NCI-H2171 (cell line): ENCODE data around the gene NRDE2.

ENCODE experiments used
- DNase-seq: peaks from one replicate; lab custom pipeline; 2025; lab: John Stamatoyannopoulos, UW

The NRDE2 gene, protein sequence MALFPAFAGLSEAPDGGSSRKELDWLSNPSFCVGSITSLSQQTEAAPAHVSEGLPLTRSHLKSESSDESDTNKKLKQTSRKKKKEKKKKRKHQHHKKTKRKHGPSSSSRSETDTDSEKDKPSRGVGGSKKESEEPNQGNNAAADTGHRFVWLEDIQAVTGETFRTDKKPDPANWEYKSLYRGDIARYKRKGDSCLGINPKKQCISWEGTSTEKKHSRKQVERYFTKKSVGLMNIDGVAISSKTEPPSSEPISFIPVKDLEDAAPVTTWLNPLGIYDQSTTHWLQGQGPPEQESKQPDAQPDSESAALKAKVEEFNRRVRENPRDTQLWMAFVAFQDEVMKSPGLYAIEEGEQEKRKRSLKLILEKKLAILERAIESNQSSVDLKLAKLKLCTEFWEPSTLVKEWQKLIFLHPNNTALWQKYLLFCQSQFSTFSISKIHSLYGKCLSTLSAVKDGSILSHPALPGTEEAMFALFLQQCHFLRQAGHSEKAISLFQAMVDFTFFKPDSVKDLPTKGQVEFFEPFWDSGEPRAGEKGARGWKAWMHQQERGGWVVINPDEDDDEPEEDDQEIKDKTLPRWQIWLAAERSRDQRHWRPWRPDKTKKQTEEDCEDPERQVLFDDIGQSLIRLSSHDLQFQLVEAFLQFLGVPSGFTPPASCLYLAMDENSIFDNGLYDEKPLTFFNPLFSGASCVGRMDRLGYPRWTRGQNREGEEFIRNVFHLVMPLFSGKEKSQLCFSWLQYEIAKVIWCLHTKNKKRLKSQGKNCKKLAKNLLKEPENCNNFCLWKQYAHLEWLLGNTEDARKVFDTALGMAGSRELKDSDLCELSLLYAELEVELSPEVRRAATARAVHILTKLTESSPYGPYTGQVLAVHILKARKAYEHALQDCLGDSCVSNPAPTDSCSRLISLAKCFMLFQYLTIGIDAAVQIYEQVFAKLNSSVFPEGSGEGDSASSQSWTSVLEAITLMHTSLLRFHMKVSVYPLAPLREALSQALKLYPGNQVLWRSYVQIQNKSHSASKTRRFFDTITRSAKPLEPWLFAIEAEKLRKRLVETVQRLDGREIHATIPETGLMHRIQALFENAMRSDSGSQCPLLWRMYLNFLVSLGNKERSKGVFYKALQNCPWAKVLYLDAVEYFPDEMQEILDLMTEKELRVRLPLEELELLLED

DNA sequence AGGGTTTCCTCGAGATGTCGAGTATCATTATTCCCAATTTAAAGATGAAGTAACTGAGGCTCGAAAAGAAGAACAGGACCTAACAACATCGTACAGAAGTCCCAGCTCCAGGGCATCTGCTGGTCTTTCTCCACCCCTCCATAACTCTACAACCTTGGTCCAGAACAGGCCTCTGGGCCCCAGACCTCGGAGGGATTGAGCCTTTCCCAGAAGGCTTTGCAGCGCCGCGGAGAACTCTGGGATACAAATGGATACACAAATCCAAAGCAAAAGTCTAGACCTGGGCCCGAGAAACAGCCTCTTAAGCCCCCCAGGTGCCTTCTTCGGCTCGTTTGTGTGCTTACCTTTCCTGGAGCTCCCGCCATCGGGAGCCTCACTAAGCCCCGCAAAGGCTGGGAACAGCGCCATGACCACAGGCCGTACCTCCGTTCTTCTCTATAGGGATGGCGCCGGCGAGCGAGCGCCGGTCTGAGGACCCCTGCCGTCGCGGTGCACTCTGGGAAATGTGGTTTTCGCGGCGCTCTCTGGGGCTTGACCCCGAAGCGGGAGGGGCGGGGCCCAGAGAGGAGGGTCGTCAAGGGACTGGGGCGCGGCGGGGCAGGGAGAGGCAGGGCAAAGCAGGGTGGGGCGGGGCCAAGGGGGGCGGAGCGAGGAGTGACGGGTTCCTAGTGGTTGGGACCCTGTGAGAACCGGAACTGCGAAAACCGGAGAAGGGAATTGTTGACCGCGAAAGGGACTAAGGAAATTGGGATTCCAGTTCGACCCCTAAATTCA is at the start of gene NRDE2:
Gene NRDE2, minus strand, starts transcription at position 445 of the 774 bp plus-strand sequence. Its CDS starts 37 bp downstream, at position 408.
- DNase-seq, result peak; percentile 99

DNA sequence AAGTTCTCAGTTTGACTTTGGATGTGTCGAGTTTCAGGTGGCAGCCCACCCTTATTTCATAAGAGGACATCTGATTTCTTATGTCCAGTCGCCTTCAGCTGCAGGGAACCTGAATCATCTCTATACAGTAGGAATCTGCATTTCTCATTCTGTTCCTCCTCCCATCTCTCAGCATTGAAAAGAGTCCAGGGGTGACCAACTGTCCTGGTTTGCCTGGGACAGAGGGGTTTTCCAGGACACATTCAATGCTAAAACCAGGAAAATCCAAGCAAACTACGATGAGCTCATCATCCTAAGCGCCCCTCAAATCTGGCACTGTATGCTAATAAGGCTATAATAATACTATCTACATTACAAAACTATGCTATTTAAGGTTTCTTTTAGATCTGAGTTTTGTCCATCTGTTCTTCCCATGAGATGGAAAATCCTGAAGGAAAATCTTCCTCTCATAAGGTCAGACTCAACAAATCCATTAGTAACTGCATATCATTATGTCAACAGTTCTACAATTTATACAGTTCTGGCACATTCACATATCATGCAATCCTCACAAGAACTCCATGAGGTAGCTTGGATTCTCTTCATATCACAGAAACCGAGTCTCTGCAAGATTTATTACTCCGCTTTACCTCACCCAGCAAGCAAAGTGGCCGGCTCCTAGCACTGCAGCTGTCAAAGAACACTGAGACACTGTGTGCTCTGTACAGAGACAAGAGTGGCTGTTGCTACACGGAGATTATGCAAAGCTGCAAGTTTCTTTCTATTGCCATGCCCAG is 49.5 kb upstream of the NRDE2 start:
- DNase-seq, result no peak

DNA sequence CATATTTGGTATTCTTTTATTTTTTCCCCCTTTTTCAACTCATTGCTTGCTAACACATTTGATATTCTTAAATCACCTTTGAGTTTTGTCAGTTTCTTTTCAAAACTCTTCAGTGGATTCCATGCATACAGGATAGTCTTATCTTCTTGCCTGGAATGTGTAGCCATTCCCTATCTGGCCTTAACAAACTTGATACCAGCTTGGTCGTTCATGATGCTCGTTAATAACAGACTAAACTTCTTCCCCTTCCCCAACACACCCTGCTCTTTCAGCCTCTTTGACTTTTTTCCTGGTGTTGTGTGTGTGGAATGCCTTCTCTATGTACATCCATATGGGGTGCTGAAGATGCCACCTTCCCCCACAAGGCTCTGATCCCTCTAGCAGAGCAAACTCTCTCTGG is 47.4 kb upstream of the NRDE2 start:
- no peak for DNase-seq

DNA sequence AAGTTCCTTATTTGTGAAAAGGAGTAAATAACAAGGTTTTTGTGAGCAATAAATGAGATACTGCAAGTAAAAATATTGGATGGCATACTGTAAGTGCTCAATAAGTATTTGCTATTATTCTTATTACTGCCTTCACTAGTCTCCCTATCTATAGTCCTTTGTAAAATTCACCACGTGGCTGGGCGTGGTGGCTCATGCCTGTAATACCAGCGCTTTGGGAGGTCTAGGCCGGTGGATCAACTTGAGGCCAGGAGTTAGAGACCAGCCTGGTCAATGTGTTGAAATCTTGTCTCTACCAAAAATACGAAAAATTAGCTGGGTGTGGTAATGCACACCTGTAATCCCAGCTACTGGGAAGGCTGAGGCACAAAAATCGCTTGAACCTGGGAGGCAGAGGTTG is 46.5 kb upstream of the NRDE2 start:
- DNase-seq, result no peak

DNA sequence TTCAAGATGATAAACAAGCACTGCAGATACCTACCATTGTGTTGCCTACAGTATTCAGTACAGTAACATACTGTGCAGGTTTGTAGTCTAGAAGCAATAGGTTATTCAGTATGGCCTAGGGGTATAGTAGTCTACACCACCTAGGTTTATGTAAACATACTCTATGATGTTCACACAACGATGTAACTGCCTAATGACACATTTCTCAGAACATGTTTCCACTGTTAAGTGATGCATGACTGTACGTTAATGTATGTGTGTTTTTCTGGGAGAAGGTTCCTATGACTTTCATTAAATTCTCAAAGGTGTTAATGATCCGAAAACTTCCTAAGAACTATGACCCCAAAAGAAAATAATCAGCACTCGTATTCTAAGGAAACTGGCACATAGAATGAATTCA is 44.2 kb upstream of the NRDE2 start:
- no peak for DNase-seq

DNA sequence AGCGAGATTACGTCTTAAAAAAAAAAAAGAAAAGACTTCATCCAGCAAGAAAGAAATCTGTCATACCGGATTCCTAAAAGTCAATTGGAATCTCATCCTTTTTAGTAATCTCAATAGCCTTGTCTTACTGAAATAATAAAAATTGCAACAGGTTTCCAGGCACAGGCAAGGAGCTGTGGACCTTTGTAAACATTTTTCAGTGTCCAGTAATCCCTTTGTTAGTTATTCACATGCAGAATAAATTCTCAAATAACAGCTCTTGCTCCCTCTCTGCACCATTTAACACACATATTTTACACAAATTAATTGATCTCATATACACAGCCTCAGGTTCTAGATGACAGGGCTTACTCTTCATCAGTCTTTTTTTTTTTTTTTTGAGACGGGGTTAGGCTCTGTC is 43.1 kb upstream of the NRDE2 start:
- no peak for DNase-seq

DNA sequence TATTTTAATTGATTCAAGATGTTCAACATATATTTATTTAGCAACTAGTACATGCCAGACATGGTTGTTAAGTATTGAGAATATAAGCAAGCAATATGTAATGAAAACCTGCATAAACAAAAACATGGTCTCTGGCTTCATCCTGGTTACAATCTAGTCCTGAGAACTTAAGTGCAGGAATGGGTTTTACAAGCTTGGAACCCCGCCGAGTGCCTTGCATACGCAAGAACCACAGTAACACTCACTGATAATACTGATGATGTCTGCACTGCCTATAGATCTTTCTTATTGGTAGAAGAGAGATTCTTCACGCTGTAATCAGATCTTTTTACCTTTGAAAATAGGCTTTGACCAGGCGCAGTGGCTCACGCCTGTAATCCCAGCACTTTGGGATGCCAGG is 42.1 kb upstream of the NRDE2 start:
- no peak for DNase-seq

DNA sequence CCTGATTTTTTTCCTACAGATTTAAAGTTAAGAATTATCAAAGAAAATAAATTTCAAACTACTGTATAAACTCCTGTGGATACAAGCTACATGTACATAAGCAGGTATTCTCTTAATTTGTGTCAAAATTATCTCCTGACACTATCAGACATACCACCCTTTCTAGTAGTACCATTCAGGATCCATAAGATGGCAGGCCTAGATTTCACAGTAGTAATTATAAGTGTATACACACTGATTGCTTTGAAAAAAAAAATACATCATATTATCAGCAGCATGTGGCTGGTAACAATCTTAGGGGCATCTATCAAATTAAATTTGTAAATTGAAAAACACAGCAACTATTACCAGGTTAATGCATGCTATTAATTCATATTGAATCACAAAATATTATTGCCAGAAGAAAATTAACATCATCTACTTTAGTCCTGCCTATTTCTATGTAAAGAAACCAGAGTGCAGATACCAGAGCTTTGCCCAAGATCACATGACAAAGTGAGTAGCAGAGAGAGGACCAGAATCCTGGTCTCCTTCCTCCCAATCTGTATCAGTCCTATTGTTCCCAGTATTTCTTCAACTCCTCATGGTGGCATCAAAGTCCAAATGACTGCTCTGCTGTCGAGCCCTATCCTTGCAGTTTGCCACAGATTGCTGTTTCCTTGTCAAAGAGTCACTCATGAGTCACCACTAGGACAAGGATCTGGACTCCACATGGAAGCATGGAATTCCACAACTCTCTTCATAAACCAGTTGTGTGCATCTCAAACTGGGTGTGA is 37.4 kb upstream of the NRDE2 start:
- no peak for DNase-seq

DNA sequence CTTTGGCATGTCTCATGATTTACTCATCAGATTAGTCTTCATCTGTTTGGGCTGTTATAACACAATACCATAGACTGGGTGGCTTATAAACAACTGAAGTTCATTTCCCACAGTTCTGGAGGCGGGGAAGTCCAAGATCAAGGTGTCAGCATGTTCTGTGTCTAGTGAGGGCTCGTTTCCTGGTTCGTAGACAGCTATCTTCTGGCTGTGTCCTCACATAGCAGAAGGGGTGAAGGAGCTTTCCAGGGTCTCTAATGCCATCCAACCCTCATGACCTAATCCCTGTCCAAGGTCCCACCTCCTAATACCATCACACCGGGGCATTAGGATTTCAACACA is 30.8 kb upstream of the NRDE2 start:
- DNase-seq, result no peak

DNA sequence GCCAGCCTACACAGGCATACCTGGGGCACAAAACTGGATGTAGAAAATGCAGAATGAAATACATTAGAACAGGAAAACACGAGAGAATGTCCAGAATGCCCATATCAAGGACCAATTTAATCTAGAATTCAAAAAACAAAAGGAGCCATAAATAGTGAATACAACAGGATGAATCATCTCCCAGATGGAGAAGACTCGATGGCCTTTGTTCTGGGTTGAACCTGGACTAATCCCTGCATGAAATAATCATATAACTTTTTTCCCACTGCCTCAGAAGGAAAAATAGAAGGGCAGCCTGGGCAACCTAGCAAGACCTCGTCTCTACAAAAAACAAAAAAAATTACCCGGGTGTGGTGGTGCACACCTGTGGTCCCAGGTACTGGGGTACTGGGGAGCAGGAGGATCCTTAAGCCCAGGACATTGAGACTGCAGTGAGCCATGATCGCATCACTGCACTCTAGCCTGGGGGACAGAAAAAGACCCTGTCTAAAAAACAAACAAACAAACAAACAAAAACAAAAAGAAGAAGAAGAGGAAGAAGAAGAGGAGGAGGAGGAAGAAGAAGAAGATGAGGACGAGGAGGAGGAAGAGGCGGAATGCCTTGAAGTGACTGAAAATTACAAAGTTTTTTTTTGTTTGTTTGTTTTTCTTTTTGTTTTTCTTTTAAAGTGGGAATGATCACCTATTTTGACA is 30.3 kb upstream of the NRDE2 start:
- no peak for DNase-seq

DNA sequence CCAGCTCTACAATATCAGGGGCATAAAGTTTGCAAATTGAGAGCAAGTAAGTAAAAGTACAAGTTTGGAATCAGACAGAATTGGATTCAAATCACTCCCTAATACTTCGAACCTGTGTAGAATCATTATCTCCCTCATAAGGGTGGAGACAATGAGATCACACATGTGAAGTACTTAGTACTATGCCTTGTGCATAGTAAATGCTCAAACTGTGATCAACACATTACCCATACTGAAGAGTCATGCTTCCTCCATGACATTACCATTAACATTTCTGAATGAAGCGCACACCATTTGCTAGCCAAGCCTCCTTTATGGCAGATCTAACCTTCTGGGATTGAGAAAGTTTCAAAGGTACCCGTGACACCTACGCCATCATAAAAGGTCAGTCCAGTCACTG is 26.6 kb upstream of the NRDE2 start:
- DNase-seq, result no peak

DNA sequence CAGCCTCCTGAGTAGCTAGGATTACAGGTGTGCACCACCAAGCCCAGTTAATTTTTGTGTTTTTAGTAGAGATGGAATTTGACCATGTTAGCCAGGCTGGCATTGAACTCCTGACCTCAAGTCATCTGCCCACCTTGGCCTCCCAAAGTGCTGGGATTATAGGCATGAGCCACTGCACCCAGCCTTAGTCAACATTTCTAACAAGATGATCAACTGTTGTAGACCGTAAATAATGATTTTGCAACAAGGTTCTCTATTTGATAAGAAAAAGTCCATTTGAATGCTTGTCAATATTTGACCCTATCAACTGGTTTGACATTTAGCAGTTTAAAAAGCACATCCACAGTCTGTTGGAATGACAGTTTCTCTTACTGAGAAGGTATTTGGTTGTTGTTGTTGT is 25.2 kb upstream of the NRDE2 start:
- DNase-seq, result no peak

DNA sequence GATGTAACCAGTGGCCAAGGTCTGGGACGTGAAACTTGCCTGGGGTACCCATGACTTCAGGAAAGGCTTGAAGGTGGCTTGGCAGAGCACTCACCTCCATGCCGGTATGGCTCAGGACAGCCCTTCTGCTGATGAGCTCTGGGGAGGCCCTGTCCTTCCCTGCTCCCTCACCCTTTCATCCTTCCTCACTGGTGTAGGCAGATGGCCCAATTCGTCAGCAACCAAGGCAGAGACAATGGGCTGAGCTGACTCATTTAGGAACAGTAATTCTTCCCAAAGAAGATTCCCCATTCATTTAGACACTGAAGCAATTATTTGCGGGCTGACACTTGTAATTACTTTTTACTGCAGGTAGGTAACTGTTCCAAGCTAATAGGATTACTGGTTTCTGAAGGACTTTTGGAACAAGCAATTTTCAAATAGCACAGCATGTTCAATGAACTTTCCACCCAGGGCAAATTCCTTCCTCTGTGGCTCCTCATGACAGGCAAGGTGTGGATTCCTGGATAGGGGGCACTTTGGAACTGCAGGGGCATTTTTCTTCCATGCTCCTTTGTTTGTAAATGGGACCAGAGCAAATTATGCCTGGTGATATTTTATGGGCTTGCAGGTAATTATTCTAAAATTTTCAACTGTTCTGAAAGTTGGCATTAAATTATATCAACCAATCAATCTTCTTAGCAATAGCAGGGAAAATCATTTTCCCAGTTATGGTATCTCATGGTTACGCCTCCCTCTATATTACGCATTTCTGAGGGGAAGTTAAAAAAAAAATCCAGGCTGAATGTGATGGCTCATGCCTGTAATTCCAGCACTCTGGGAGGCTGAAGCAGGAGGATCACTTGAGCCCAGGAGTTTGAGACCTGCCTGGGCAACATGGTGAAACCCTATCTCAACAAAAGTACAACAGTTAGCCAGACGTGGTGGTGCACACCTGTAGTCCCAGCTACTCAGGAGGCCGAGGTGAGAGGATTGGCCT is 24.1 kb upstream of the NRDE2 start:
- DNase-seq, result no peak

DNA sequence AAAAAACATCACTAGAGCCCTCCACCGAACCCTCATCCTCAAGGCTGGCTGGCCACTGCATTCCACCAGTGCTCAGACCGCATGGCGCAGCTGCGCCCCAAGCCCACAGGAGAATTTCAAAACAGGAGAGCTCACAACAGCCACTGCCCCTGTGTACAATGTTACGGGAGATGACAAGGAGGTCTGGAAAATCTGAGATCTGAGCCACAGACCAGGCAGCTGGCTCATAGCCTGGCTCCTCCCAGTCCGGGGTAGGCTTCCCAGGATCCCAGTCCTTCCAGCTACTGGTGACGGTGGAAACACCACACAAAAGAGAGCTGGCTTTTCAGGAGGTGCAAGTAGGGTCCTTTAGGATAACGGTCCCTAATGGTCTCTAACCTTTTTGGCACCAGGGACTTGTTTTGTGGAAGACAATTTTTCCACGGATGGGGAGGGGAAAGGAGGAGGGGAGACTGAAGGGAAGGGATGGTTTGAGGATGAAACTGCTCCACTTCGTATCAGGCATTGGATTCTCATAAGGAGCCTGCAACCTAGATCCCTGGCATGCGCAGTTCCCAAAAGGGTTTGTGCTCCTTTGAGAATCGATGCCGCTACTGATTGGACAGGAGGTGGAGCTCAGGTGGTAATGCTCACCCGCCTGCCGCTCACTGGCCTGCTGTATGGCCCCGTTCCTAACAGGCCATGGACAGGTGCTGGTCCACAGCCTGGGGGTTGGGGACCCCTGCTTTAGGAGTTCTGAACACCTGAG is 23.0 kb upstream of the NRDE2 start:
- no peak for DNase-seq

DNA sequence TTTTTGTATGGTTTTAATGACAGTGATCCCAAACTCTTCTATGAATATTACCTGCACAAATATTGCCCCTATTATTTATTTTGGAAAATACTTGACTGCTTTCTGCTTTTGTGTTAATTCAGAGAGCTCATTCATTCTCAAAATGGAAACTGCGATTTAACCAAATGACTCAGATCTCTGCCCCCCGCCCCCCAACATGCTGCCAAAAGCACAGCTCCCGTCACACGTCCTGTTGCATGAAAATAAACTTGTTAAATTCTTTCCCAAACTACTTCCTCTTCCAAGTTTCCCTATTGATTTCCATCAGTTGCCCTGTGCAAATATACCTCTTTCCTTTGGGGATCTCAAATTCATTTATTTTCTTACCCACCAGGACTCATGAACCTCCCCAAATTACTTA is 18.0 kb upstream of the NRDE2 start:
- DNase-seq, result no peak

DNA sequence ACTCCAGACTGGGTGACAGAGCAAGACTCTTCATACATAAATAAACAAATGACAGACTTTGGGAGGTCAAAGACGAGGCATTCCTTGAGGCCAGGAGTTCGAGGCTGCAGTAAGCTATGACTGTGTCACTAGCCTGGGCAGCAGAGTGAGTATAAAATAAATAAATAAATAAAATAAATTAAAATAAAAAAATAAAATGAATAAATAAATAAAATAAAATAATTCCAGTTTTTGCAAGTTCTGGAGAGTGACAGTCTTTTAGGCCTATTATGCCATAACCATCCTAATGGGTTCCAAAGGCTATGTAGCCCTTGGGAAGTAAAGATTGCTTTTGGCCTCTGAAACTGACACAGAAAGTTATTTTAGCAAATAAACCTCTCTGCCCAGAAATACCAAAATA is 16.5 kb upstream of the NRDE2 start:
- DNase-seq, result no peak

DNA sequence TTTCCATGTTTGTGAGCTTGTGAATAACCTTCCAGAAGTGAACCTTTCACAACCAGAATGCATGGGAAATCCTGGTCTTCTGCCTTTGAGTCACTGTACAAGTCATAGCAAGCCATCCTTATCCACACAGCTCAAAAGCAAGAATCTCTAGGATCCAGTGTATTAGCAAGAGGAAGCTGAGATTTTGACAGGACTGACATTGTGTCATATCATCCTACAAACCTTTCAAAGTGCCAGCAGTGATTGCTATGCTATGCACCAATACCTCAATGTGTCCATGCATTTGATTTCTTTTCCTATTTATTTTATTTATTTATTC is 13.5 kb upstream of the NRDE2 start:
- DNase-seq, result no peak
